K562 (cell line): ENCODE data around the gene TAF1D. TPM values are rescaled to one million over a fixed set of nuclear protein-coding genes. Genes with fewer than 3 reads are reported as not detected.
A peak's percentile ranks its signal among the peaks of the same experiment; 100 is the strongest.

ENCODE experiments used
- BRF1 ChIP-seq: IDR thresholded peaks from 3 replicates; pipeline ENCODE4 v1.6.1; 2011; ENCODE audit warnings: borderline replicate concordance, mild to moderate bottlenecking; ENCODE audit not compliant: insufficient read length; ENCODE audit errors: extremely low read depth
- CHD1 ChIP-seq: fragments of 200-600 bp; sonication (generic); IDR thresholded peaks from one replicate; pipeline ENCODE4 v1.6.1; 2012; ENCODE audit warnings: mild to moderate bottlenecking, moderate library complexity, low read length, inconsistent platforms
- CSDE1 ChIP-seq, 2 experiments: fragments of 450-650 bp; IDR thresholded peaks; 2 replicates each; pipeline ENCODE4 v1.6.1; 2016; ENCODE audit warnings: mild to moderate bottlenecking in 1 of 2
- EP400 ChIP-seq: fragments of 450-650 bp; IDR thresholded peaks from 2 replicates; pipeline ENCODE4 v1.6.1; 2017; ENCODE audit warnings: antibody characterized with exemption, mild to moderate bottlenecking, moderate library complexity
- ETS2 ChIP-seq: IDR thresholded peaks from 2 replicates; pipeline ENCODE4 v1.6.1; 2016; ENCODE audit warnings: borderline replicate concordance, missing genetic modification characterization, mild to moderate bottlenecking, moderate library complexity, missing compliant biosample characterization; ENCODE audit not compliant: poor library complexity, severe bottlenecking
- GMEB1 ChIP-seq: fragments of 250-450 bp; sonication (Bioruptor Pico); IDR thresholded peaks from 2 replicates; pipeline ENCODE4 v1.4.0; 2020; ENCODE audit warnings: mild to moderate bottlenecking
- HBP1 ChIP-seq: fragments of 450-650 bp; formaldehyde crosslinking; IDR thresholded peaks from 2 replicates; pipeline ENCODE4 v1.4.0; 2022; ENCODE audit warnings: missing genetic modification characterization
- HNRNPLL ChIP-seq: fragments of 200-400 bp; formaldehyde crosslinking; IDR thresholded peaks from 2 replicates; pipeline ENCODE4 v1.6.1; 2017; ENCODE audit warnings: low read length, low read depth, mild to moderate bottlenecking; ENCODE audit not compliant: poor library complexity, severe bottlenecking
- HNRNPUL1 ChIP-seq: fragments of 200-400 bp; formaldehyde crosslinking; IDR thresholded peaks from 2 replicates; pipeline ENCODE4 v1.6.1; 2017; ENCODE audit warnings: low read length
- MTA1 ChIP-seq: fragments of 450-650 bp; IDR thresholded peaks from 2 replicates; pipeline ENCODE4 v1.6.1; 2017; ENCODE audit warnings: borderline replicate concordance
- MXD1 ChIP-seq: fragments of 250-450 bp; sonication (Bioruptor Pico); IDR thresholded peaks from 2 replicates; pipeline ENCODE4 v1.8.0; 2021; ENCODE audit warnings: borderline replicate concordance, mild to moderate bottlenecking, moderate library complexity; ENCODE audit not compliant: poor library complexity, severe bottlenecking
- MYNN ChIP-seq, 2 experiments: sonication (generic); formaldehyde crosslinking in 1 of 2; IDR thresholded peaks; 2 replicates each; pipeline versions ENCODE4 v1.5.0 to v1.6.1; 2016 to 2020; ENCODE audit warnings: antibody characterized with exemption in 1 of 2, missing genetic modification reagents in 1 of 2
- NFYB ChIP-seq: IDR thresholded peaks from 2 replicates; pipeline ENCODE4 v1.6.1; 2011; ENCODE audit warnings: mild to moderate bottlenecking, moderate library complexity; ENCODE audit not compliant: insufficient read length; ENCODE audit errors: extremely low read depth
- NONO ChIP-seq, 2 experiments: fragments of 200-400 bp in 1 of 2; fragments of 450-650 bp in 1 of 2; formaldehyde crosslinking in 1 of 2; IDR thresholded peaks; 2 replicates each; pipeline ENCODE4 v1.6.1; 2017; ENCODE audit warnings: low read depth in 2 of 2, mild to moderate bottlenecking in 2 of 2, moderate library complexity in 2 of 2, low read length in 1 of 2
- POLR3G ChIP-seq: IDR thresholded peaks from 2 replicates; pipeline ENCODE4 v1.6.1; 2011; ENCODE audit not compliant: insufficient read length, insufficient replicate concordance; ENCODE audit errors: extremely low read depth
- RBFOX2 ChIP-seq: fragments of 200-400 bp; formaldehyde crosslinking; IDR thresholded peaks from 2 replicates; pipeline ENCODE4 v1.6.1; 2017; ENCODE audit warnings: low read depth, mild to moderate bottlenecking, low read length, moderate library complexity
- SREBF1 ChIP-seq: fragments of 150-350 bp; IDR thresholded peaks from 2 replicates; pipeline ENCODE4 v1.6.1; 2014; ENCODE audit warnings: antibody characterized with exemption, low read depth, low read length, borderline replicate concordance
- TAF1 ChIP-seq: IDR thresholded peaks from 2 replicates; pipeline ENCODE4 v1.6.1; 2011; ENCODE audit warnings: mild to moderate bottlenecking, low read length, moderate library complexity; ENCODE audit not compliant: insufficient read depth, control insufficient read depth, severe bottlenecking; ENCODE audit errors: extremely low read depth
- YY1 ChIP-seq, 3 experiments: IDR thresholded peaks; 2 replicates each; pipeline ENCODE4 v1.6.1; 2011; ENCODE audit warnings: low read length in 2 of 3, mild to moderate bottlenecking in 2 of 3, moderate library complexity in 2 of 3, borderline replicate concordance in 1 of 3, control low read depth in 1 of 3, low read depth in 1 of 3; ENCODE audit not compliant: insufficient read depth in 3 of 3, insufficient replicate concordance in 2 of 3, control insufficient read depth in 1 of 3, insufficient read length in 1 of 3; ENCODE audit errors: extremely low read depth in 1 of 3
- polyA plus RNA-seq, 8 experiments: library from polyadenylated mRNA; depleted of rRNA in 4 of 8; stranded (reverse) in 5 of 8; unstranded in 3 of 8; fragments of >200 nt; fragmentation: Nextera tagmentation in 2 of 8; fragmentation: Illumina TruSeq in 1 of 8; extraction: Ambion mirVana in 2 of 8; extraction: Trizol in 1 of 8; gene quantifications; 2 replicates each; pipeline versions ENCODE4 v1.2.1 to v1.2.3, GENCODE V29; 2011 to 2014; ENCODE audit warnings: inconsistent platforms in 1 of 8, missing spikeins in 1 of 8
- total RNA-seq, 7 experiments: library from RNA; depleted of rRNA in 6 of 7; stranded (reverse); fragments of >200 nt in 6 of 7; fragmentation: Illumina TruSeq in 2 of 7; extraction: Trizol in 2 of 7; gene quantifications; 2 replicates each; pipeline versions ENCODE4 v1.2.1 to v1.2.3, GENCODE V29; 2011 to 2021; ENCODE audit warnings: low replicate concordance in 1 of 7

The TAF1D gene
- total and polyA plus RNA-seq, 9 of the 15 experiments (the other 6 are each of a cell fraction or from before 2014, with no cell fraction given) = 122 to 347 (median 250) TPM

- TF ChIP-seq NFYB = no peak
- TF ChIP-seq POLR3G = no peak
- no peak for TF ChIP-seq ETS2 (tag)
- TF ChIP-seq HBP1 = no peak
- TF ChIP-seq NONO (IDR thresholded peaks at IDR 0.05; ENCODE audit: low read depth in 2 of 2, low read length in 1 of 2) = 0 out of 4 replicates have a peak, but pooled peaks have one; percentile 34 to 35
- TF ChIP-seq SREBF1 = no peak
- peak; percentile 97 for TF ChIP-seq EP400
- peak; percentile 57; the same call in 1 of the 2 replicates for TF ChIP-seq GMEB1 (CRISPR knock-in tag)
- TF ChIP-seq MYNN (IDR thresholded peaks at IDR 0.05) = 0 out of 2 replicates have a peak, but pooled peaks have one; percentile 39
- no peak for TF ChIP-seq MYNN (CRISPR knock-in tag; IDR thresholded peaks at IDR 0.05)
- TF ChIP-seq CHD1 = no peak
- peak; percentile 99 for TF ChIP-seq TAF1
- peak; percentile 61 to 96 (median 94) for TF ChIP-seq YY1 (IDR thresholded peaks at IDR 0.05; ENCODE audit: borderline replicate concordance in 1 of 3, control insufficient read depth in 1 of 3, extremely low read depth in 1 of 3, insufficient read depth in 3 of 3, insufficient read length in 1 of 3, insufficient replicate concordance in 2 of 3, low read depth in 1 of 3, low read length in 2 of 3)
- TF ChIP-seq HNRNPUL1 = no peak; the same call in 1 of the 2 replicates
- peak; percentile 100 for TF ChIP-seq RBFOX2
- no peak for TF ChIP-seq CSDE1 (IDR thresholded peaks at IDR 0.05)
- 0 out of 2 replicates have a peak, but pooled peaks have one; percentile 52 for TF ChIP-seq MTA1
- peak; percentile 72 for TF ChIP-seq HNRNPLL
- TF ChIP-seq BRF1 = no peak
- TF ChIP-seq MXD1 (CRISPR knock-in tag) = no peak
Measured at GRCh38 chr11:93741094-93741881, at the start of gene TAF1D, which contains the start of gene C11orf54 (continued).
